Measurements from ENCODE around the gene STAMBP.

STAMBP gene

GRCh38 chr2:73908689-73909652, 80.2 kb downstream of the STAMBP start:
- H3K4me3 ChIP-seq (ENCODE audit: low read depth, low read length) = no peak overlapping the region
- no peak for DNase-seq (ENCODE audit: low read depth)
- no peak for TF ChIP-seq CTCF (conservative IDR thresholded peaks at IDR 0.05; ENCODE audit: low read depth, low read length)

- TF ChIP-seq CTCF (conservative IDR thresholded peaks at IDR 0.05; ENCODE audit: low read depth, low read length) = no peak
- no peak overlapping the region for H3K4me3 ChIP-seq (ENCODE audit: low read depth, low read length)
- DNase-seq (ENCODE audit: low read depth) = no peak
Measured at GRCh38 chr2:73910873-73911547, 82.2 kb downstream of the STAMBP start.

GRCh38 chr2:73911548-73912208, 82.9 kb downstream of the STAMBP start:
- DNase-seq (ENCODE audit: low read depth) = no peak
- no peak overlapping the region for H3K4me3 ChIP-seq (ENCODE audit: low read depth, low read length)
- TF ChIP-seq CTCF (conservative IDR thresholded peaks at IDR 0.05; ENCODE audit: low read depth, low read length) = no peak

GRCh38 chr2:73913414-73914054, 84.8 kb downstream of the STAMBP start:
- no peak for DNase-seq (ENCODE audit: low read depth)
- no peak for TF ChIP-seq CTCF (conservative IDR thresholded peaks at IDR 0.05; ENCODE audit: low read depth, low read length)
- no peak overlapping the region for H3K4me3 ChIP-seq (ENCODE audit: low read depth, low read length)

GRCh38 chr2:73914667-73915066, 85.9 kb downstream of the STAMBP start:
- DNase-seq (ENCODE audit: low read depth) = no peak
- no peak overlapping the region for H3K4me3 ChIP-seq (ENCODE audit: low read depth, low read length)
- no peak for TF ChIP-seq CTCF (conservative IDR thresholded peaks at IDR 0.05; ENCODE audit: low read depth, low read length)

GRCh38 chr2:73915437-73915993, 86.8 kb downstream of the STAMBP start:
- no peak for TF ChIP-seq CTCF (conservative IDR thresholded peaks at IDR 0.05; ENCODE audit: low read depth, low read length)
- H3K4me3 ChIP-seq (ENCODE audit: low read depth, low read length) = no peak overlapping the region
- DNase-seq (ENCODE audit: low read depth) = no peak

Measured in choroid plexus epithelial cell (primary cell).